Mesothelial cell of epicardium (in vitro differentiated cells): ENCODE measurements around the gene FLNA. TPM values are rescaled to one million over a fixed set of nuclear protein-coding genes. Genes with fewer than 3 reads are reported as not detected.

Experiments used
- DNase-seq, 2 experiments: peaks; one replicate each; pipeline ENCODE4 v3.0.0; 2021; ENCODE audit warnings: low spot score in 2 of 2; ENCODE audit not compliant: unreplicated experiment in 2 of 2
- H3K27ac Mint-ChIP-seq: 2 replicates; pipeline ENCODE4 v1.8.0; 2021; ENCODE audit warnings: mixed read lengths
- H3K27me3 Mint-ChIP-seq: 2 replicates; pipeline ENCODE4 v1.8.0; 2021; ENCODE audit warnings: low read depth, mixed read lengths
- H3K36me3 Mint-ChIP-seq: 2 replicates; pipeline ENCODE4 v1.8.0; 2021; ENCODE audit warnings: mixed read lengths
- H3K4me1 Mint-ChIP-seq: 2 replicates; pipeline ENCODE4 v1.8.0; 2021; ENCODE audit warnings: mixed read lengths
- H3K4me3 Mint-ChIP-seq: 2 replicates; pipeline ENCODE4 v1.8.0; 2021; ENCODE audit warnings: mild to moderate bottlenecking, moderate library complexity, mixed read lengths
- H3K9me3 Mint-ChIP-seq: 2 replicates; pipeline ENCODE4 v1.8.0; 2021; ENCODE audit warnings: mixed read lengths
- total RNA-seq: library from RNA; stranded (reverse); gene quantifications from 3 replicates; pipeline ENCODE4 v1.2.1, GENCODE V29; 2021
- TF ChIP-seq, protein P1 (sequence below): fragments of 200-600 bp; sonication (generic); IDR thresholded peaks from one replicate; pipeline ENCODE4 v1.5.0; 2021; ENCODE audit warnings: antibody characterized with exemption; ENCODE audit not compliant: unreplicated experiment

FLNA gene
- total RNA-seq, 1 donor from 2014 or later, result 1,412 TPM

DNA sequence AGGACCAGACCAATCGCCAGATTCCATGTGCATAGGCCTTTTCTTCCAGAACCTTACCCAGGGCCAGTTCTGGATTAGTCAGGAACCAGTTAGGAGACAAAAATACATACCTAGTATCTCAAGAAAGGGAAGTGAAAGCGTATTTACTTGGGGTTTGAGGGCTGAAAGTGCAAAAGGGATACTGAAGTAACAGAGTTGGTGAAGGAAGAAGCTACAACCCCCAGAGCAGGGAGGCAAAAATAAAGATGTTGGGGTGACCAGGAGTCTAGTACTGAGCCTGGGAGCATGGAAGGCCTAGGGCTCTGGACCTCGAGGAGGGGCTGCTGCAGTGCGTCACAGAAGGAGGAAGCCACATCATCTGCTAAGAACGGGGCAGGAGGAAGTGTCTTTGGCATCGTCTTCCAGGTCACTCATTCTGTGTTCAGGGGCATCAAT lies 40.6 kb downstream of the FLNA start:
- H3K27me3 Mint-ChIP-seq, result no peaks in the 10 kb centered on the region
- no peak overlapping the region for H3K4me3 Mint-ChIP-seq
- no peak for DNase-seq
- H3K36me3 Mint-ChIP-seq, result no peaks in the 10 kb centered on the region
- no peaks in the 10 kb centered on the region for H3K4me1 Mint-ChIP-seq
- TF ChIP-seq, protein P1, sequence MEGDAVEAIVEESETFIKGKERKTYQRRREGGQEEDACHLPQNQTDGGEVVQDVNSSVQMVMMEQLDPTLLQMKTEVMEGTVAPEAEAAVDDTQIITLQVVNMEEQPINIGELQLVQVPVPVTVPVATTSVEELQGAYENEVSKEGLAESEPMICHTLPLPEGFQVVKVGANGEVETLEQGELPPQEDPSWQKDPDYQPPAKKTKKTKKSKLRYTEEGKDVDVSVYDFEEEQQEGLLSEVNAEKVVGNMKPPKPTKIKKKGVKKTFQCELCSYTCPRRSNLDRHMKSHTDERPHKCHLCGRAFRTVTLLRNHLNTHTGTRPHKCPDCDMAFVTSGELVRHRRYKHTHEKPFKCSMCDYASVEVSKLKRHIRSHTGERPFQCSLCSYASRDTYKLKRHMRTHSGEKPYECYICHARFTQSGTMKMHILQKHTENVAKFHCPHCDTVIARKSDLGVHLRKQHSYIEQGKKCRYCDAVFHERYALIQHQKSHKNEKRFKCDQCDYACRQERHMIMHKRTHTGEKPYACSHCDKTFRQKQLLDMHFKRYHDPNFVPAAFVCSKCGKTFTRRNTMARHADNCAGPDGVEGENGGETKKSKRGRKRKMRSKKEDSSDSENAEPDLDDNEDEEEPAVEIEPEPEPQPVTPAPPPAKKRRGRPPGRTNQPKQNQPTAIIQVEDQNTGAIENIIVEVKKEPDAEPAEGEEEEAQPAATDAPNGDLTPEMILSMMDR, result no peak
- no peak overlapping the region for H3K27ac Mint-ChIP-seq
- peaks cover 8% of the 10 kb centered on the region for H3K9me3 Mint-ChIP-seq

DNA sequence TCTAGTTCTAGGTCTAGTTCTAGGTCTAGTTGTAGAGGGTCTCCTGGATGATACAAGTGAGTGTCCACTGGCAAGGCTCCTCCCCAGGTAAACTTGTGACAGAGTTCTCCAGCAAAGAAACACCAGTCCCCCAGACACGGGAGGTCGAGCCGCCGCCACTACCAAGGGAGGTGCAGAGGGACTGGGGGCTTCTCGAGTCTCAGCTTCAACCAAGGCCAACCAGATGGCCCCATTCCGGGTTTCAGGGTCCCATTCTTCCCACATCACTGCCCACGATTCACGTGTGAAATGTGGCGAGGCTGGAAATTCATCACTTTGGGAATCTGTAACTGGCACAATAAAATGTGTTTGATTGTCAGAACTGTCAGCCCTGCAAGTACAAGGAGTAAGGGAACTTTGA lies 41.3 kb downstream of the FLNA start:
- Mint-ChIP-seq H3K36me3 (no peaks in the 10 kb centered on the region), H3K27ac (no peak overlapping the region), H3K4me1 (no peaks in the 10 kb centered on the region), H3K9me3 (peaks cover 8% of the 10 kb centered on the region), H3K27me3 (no peaks in the 10 kb centered on the region), H3K4me3 (no peak overlapping the region)
- TF ChIP-seq, protein P1, result no peak
- no peak for DNase-seq

DNA sequence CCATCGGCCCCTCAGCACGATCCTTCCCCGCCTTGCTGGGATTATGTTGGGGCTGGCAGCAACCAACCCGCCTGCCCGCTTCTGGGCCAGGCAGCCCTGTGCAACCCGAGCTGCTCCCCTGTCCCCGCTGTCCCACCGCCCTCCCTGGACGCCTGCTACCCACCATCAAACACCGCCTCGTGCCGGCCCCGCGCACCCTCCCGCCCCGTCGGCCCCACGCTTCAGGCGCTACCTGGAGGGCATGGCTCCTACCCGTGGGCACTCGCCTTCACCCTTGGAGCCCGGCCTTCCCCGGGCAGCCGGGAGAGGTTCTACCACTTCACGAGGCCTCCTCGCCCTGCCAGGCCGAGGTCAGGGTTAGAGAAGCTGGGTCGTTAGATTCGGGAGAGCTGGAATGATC lies 41.9 kb downstream of the FLNA start:
- H3K36me3 Mint-ChIP-seq, result no peaks in the 10 kb centered on the region
- H3K27me3 Mint-ChIP-seq, result no peaks in the 10 kb centered on the region
- no peak for DNase-seq
- peaks cover 12% of the 10 kb centered on the region for H3K9me3 Mint-ChIP-seq
- H3K4me1 Mint-ChIP-seq, result no peaks in the 10 kb centered on the region
- TF ChIP-seq, protein P1, result no peak
- H3K27ac Mint-ChIP-seq, result no peak overlapping the region
- no peak overlapping the region for H3K4me3 Mint-ChIP-seq

DNA sequence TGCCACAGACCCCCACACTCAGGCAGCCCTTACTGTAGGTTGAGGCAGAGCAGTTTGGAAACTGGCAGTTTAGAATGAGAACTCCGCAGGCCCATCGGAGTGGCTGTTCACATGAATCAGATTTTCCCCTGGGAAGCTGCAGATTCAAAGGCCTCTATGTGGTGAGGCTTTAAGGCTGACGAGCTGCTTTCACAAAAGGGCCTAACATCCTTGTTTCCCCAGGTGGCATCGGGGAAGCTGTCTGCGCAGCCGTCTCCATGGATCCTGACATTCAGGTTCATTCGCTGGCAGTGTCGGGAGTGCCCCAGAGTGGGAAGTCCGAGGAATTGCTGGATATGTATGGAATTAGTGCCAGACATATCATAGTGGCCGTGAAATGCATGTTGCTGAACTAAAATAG lies 45.1 kb downstream of the FLNA start:
- no peak overlapping the region for H3K4me3 Mint-ChIP-seq
- TF ChIP-seq, protein P1, result no peak

DNA sequence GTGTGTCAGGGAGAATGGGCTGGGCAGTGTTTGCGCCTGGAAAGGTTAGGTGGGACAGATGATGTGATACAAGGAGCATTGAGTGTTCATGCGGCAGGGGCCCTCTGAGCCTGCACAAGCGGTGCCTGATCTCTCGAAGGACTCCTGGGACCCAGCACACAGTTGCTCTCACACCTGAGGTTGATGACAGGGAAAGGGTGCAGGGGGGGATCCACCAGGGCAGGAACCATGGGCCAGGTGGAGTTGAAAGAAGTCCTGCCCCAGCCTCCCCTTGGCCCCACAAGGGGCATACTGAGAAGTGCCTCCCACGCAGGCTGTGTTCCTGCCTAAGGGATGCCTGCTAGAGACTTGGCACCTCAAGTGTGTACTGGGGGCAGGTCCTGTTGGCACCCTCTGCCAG lies 45.8 kb downstream of the FLNA start:
- H3K27ac Mint-ChIP-seq, result no peak overlapping the region
- no peaks in the 10 kb centered on the region for H3K36me3 Mint-ChIP-seq
- no peak overlapping the region for H3K4me3 Mint-ChIP-seq
- no peak for DNase-seq
- TF ChIP-seq, protein P1, result no peak
- no peaks in the 10 kb centered on the region for H3K27me3 Mint-ChIP-seq
- H3K4me1 Mint-ChIP-seq, result peaks cover 21% of the 10 kb centered on the region
- H3K9me3 Mint-ChIP-seq, result peaks cover 31% of the 10 kb centered on the region

More for the DNA sequence above, 45.1 kb downstream of the FLNA start:
- Mint-ChIP-seq H3K27me3 (no peaks in the 10 kb centered on the region), H3K4me1 (peaks cover 20% of the 10 kb centered on the region), H3K9me3 (peaks cover 31% of the 10 kb centered on the region), H3K27ac (no peak overlapping the region), H3K36me3 (no peaks in the 10 kb centered on the region)
- DNase-seq, result no peak
